UCSD-AML1 (cell line): ENCODE measurements around the gene ESPL1.
A peak's percentile ranks its signal among the peaks of the same experiment; 100 is the strongest.

ENCODE experiments used
- DNase-seq: peaks from one replicate; lab custom pipeline; 2025; ENCODE audit not compliant: unreplicated experiment; lab: John Stamatoyannopoulos, UW

ESPL1 gene

GRCh38 chr12:53267999-53268629, at the start of gene ESPL1:
Gene ESPL1 (plus strand): TSS chr12:53268299. CDS start chr12:53268767, 468 bp downstream.
- peak; percentile 77 for DNase-seq

- no peak for DNase-seq
Observed at GRCh38 chr12:53218551-53219291, 49.4 kb upstream of the ESPL1 start.

- DNase-seq: peak; percentile 69
Observed at GRCh38 chr12:53219292-53219955, 48.7 kb upstream of the ESPL1 start.

- DNase-seq: peak; percentile 68
Observed at GRCh38 chr12:53219956-53220693, 48.0 kb upstream of the ESPL1 start.

GRCh38 chr12:53220694-53221202, 47.4 kb upstream of the ESPL1 start:
- peak; percentile 93 for DNase-seq

GRCh38 chr12:53221203-53222080, 46.7 kb upstream of the ESPL1 start:
- DNase-seq: peak; percentile 79

- no peak for DNase-seq
Observed at GRCh38 chr12:53222170-53222721, 45.9 kb upstream of the ESPL1 start.

GRCh38 chr12:53222806-53223261, 45.3 kb upstream of the ESPL1 start:
- DNase-seq: no peak

- DNase-seq: peak; percentile 43
Observed at GRCh38 chr12:53223389-53224060, 44.6 kb upstream of the ESPL1 start.

GRCh38 chr12:53224061-53224896, 43.8 kb upstream of the ESPL1 start:
- no peak for DNase-seq

- no peak for DNase-seq
Observed at GRCh38 chr12:53224897-53225634, 43.0 kb upstream of the ESPL1 start.

- no peak for DNase-seq
Observed at GRCh38 chr12:53225635-53226424, 42.3 kb upstream of the ESPL1 start.

- DNase-seq: no peak
Observed at GRCh38 chr12:53226815-53227214, 41.3 kb upstream of the ESPL1 start.

GRCh38 chr12:53227341-53227740, 40.8 kb upstream of the ESPL1 start:
- DNase-seq: no peak

- DNase-seq: no peak
Observed at GRCh38 chr12:53227836-53228235, 40.3 kb upstream of the ESPL1 start.

GRCh38 chr12:53229454-53229853, 38.6 kb upstream of the ESPL1 start:
- DNase-seq: no peak
